HEK293 (cell line): ENCODE data around the gene DOCK4.
A peak's percentile ranks its signal among the peaks of the same experiment; 100 is the strongest.

Experiments used
- BCL11A ChIP-seq: fragments of 450-650 bp; formaldehyde crosslinking; IDR thresholded peaks from 2 replicates; pipeline ENCODE4 v1.5.1; 2016; ENCODE audit warnings: low read depth, missing biosample characterization, missing genetic modification characterization
- EGR2 ChIP-seq: fragments of 450-650 bp; formaldehyde crosslinking; IDR thresholded peaks from 2 replicates; pipeline ENCODE4 v1.5.1; 2016; ENCODE audit warnings: low read depth, missing biosample characterization, missing genetic modification characterization
- GFI1B ChIP-seq: fragments of 450-650 bp; formaldehyde crosslinking; IDR thresholded peaks from 2 replicates; pipeline ENCODE4 v1.5.1; 2016; ENCODE audit warnings: missing biosample characterization, missing genetic modification characterization
- GLIS1 ChIP-seq: fragments of 450-650 bp; formaldehyde crosslinking; IDR thresholded peaks from 2 replicates; pipeline ENCODE4 v1.5.1; 2016; ENCODE audit warnings: missing biosample characterization, missing genetic modification characterization
- HIC1 ChIP-seq: fragments of 450-650 bp; formaldehyde crosslinking; IDR thresholded peaks from 2 replicates; pipeline ENCODE4 v1.5.1; 2016; ENCODE audit warnings: missing biosample characterization, missing genetic modification characterization
- KLF7 ChIP-seq: fragments of 450-650 bp; formaldehyde crosslinking; IDR thresholded peaks from 2 replicates; pipeline ENCODE4 v1.5.1; 2016; ENCODE audit warnings: missing biosample characterization, missing genetic modification characterization, borderline replicate concordance
- KLF8 ChIP-seq: fragments of 450-650 bp; formaldehyde crosslinking; IDR thresholded peaks from 2 replicates; pipeline ENCODE4 v1.5.1; 2016; ENCODE audit warnings: missing biosample characterization, missing genetic modification characterization
- OSR2 ChIP-seq: fragments of 450-650 bp; formaldehyde crosslinking; IDR thresholded peaks from 2 replicates; pipeline ENCODE4 v1.5.1; 2016; ENCODE audit warnings: missing biosample characterization, missing genetic modification characterization
- OVOL3 ChIP-seq: fragments of 450-650 bp; formaldehyde crosslinking; IDR thresholded peaks from 2 replicates; pipeline ENCODE4 v1.5.1; 2016; ENCODE audit warnings: missing biosample characterization, missing genetic modification characterization
- PRDM1 ChIP-seq: fragments of 450-650 bp; formaldehyde crosslinking; IDR thresholded peaks from 2 replicates; pipeline ENCODE4; 2016; ENCODE audit warnings: missing biosample characterization, missing genetic modification characterization
- PRDM4 ChIP-seq: fragments of 450-650 bp; formaldehyde crosslinking; IDR thresholded peaks from 2 replicates; pipeline ENCODE4 v1.5.1; 2017; ENCODE audit warnings: missing biosample characterization, missing genetic modification characterization
- PRDM6 ChIP-seq: fragments of 450-650 bp; formaldehyde crosslinking; IDR thresholded peaks from 2 replicates; pipeline ENCODE4 v1.5.1; 2017; ENCODE audit warnings: missing biosample characterization, missing genetic modification characterization
- TSHZ1 ChIP-seq: fragments of 450-650 bp; formaldehyde crosslinking; IDR thresholded peaks from 2 replicates; pipeline ENCODE4 v1.5.1; 2016; ENCODE audit warnings: missing biosample characterization, missing genetic modification characterization, borderline replicate concordance
- ZBTB1 ChIP-seq: fragments of 450-650 bp; formaldehyde crosslinking; IDR thresholded peaks from 2 replicates; pipeline ENCODE4 v1.5.1; 2016; ENCODE audit warnings: missing biosample characterization, missing genetic modification characterization
- ZBTB8A ChIP-seq: fragments of 450-650 bp; formaldehyde crosslinking; IDR thresholded peaks from 2 replicates; pipeline ENCODE4 v1.5.1; 2016; ENCODE audit warnings: missing biosample characterization, missing genetic modification characterization
- ZNF169 ChIP-seq: fragments of 450-650 bp; formaldehyde crosslinking; IDR thresholded peaks from 2 replicates; pipeline ENCODE4 v1.5.1; 2016; ENCODE audit warnings: missing biosample characterization, missing genetic modification characterization
- ZNF175 ChIP-seq: fragments of 450-650 bp; formaldehyde crosslinking; IDR thresholded peaks from 2 replicates; pipeline ENCODE4 v1.5.1; 2016; ENCODE audit warnings: missing biosample characterization, missing genetic modification characterization
- ZNF24 ChIP-seq: fragments of 450-650 bp; formaldehyde crosslinking; IDR thresholded peaks from 2 replicates; pipeline ENCODE4 v1.5.1; 2016; ENCODE audit warnings: missing biosample characterization, missing genetic modification characterization
- ZNF335 ChIP-seq: fragments of 450-650 bp; formaldehyde crosslinking; conservative IDR thresholded peaks from 2 replicates; pipeline ENCODE4 v1.5.1; 2016; ENCODE audit warnings: missing biosample characterization, missing genetic modification characterization
- ZNF558 ChIP-seq: fragments of 450-650 bp; formaldehyde crosslinking; IDR thresholded peaks from 2 replicates; pipeline ENCODE4 v1.5.1; 2016; ENCODE audit warnings: missing biosample characterization, missing genetic modification characterization
- ZNF610 ChIP-seq: fragments of 450-650 bp; formaldehyde crosslinking; IDR thresholded peaks from 2 replicates; pipeline ENCODE4 v1.5.1; 2016; ENCODE audit warnings: missing biosample characterization, missing genetic modification characterization, borderline replicate concordance
- ZNF692 ChIP-seq: fragments of 450-650 bp; formaldehyde crosslinking; IDR thresholded peaks from 2 replicates; pipeline ENCODE4 v1.5.1; 2016; ENCODE audit warnings: missing biosample characterization, missing genetic modification characterization
- ZNF776 ChIP-seq: fragments of 450-650 bp; formaldehyde crosslinking; IDR thresholded peaks from 2 replicates; pipeline ENCODE4 v1.5.0; 2017; ENCODE audit warnings: missing biosample characterization, missing genetic modification characterization, borderline replicate concordance

DOCK4 gene

GRCh38 chr7:112136271-112137008 lies 69.8 kb downstream of the DOCK4 start (continued):
- TF ChIP-seq TSHZ1 (tag by site-specific recombination) (0 out of 2 replicates have a peak, but pooled peaks have one; percentile 35), PRDM1 (tag by site-specific recombination) (0 out of 2 replicates have a peak, but pooled peaks have one; percentile 33), PRDM4 (peak; percentile 90), GFI1B (tag by site-specific recombination) (peak; percentile 92), PRDM6 (tag by site-specific recombination) (peak; percentile 98), KLF7 (tag by site-specific recombination) (no peak), ZNF169 (tag by site-specific recombination) (no peak), BCL11A (tag by site-specific recombination) (0 out of 2 replicates have a peak, but pooled peaks have one; percentile 62), OVOL3 (tag by site-specific recombination) (peak; percentile 69; the same call in 1 of the 2 replicates), EGR2 (peak; percentile 64; the same call in 1 of the 2 replicates), ZNF24 (tag by site-specific recombination) (peak; percentile 89), ZNF776 (tag by site-specific recombination) (no peak), KLF8 (tag by site-specific recombination) (peak; percentile 68; the same call in 1 of the 2 replicates), ZBTB1 (tag by site-specific recombination) (peak; percentile 26; the same call in 1 of the 2 replicates), ZNF692 (tag by site-specific recombination) (0 out of 2 replicates have a peak, but pooled peaks have one; percentile 39), ZNF335 (tag by site-specific recombination) (peak; percentile 41), GLIS1 (tag by site-specific recombination) (peak; percentile 62), ZNF558 (tag by site-specific recombination) (0 out of 2 replicates have a peak, but pooled peaks have one; percentile 18), OSR2 (tag by site-specific recombination) (peak; percentile 87), ZNF175 (tag by site-specific recombination) (no peak), ZNF610 (no peak), HIC1 (tag by site-specific recombination) (0 out of 2 replicates have a peak, but pooled peaks have one; percentile 69), ZBTB8A (tag by site-specific recombination) (peak; percentile 41; the same call in 1 of the 2 replicates)
- TF ChIP-seq, all 188 proteins: peak for 59
